Endothelial cell of umbilical vein (primary cell): ENCODE data around the gene EIF3B. TPM values are rescaled to one million over a fixed set of nuclear protein-coding genes. Genes with fewer than 3 reads are reported as not detected.

Source experiments
- BruUV-seq: library from RNA; stranded (reverse); fragments of 400-500 nt; replicated peaks from 2 replicates; lab custom pipeline; 2021; lab: Mats Ljungman, UMichigan
- CTCF ChIA-PET: fragments of 300-600, 350-600 bp; sonication (Branson Sonifier 250); formaldehyde crosslinking; loops from one replicate; lab custom pipeline; 2021; ENCODE audit warnings: antibody characterized with exemption, inconsistent platforms; lab: Charles Lee
- POLR2A ChIA-PET: fragments of 300-600, 350-600 bp; sonication (Branson Sonifier 250); formaldehyde crosslinking; loops from one replicate; lab custom pipeline; 2021; ENCODE audit warnings: antibody characterized with exemption, inconsistent platforms; lab: Charles Lee
- DNase-seq: peaks from one replicate; pipeline ENCODE4 v3.0.0-alpha.2; 2011; ENCODE audit warnings: low read depth, low spot score
- FAIRE-seq: peaks from 2 replicates; lab custom pipeline; 2011; peaks lifted over from hg19 to GRCh38; lab: Jason Lieb, UNC
- H2AFZ ChIP-seq: 2 replicates; pipeline ENCODE4 v1.6.0; 2012; ENCODE audit warnings: low read depth, low read length, control low read depth, inconsistent platforms
- H3K27ac ChIP-seq: 2 replicates; pipeline ENCODE4 v1.5.1; 2011; ENCODE audit warnings: low read depth, mild to moderate bottlenecking, control low read depth, low read length, moderate library complexity; ENCODE audit not compliant: insufficient read depth
- H3K27me3 ChIP-seq, 2 experiments: 2 replicates each; pipeline versions ENCODE4 v1.6.0 to v1.6.1; 2011; ENCODE audit warnings: low read length in 2 of 2, mixed read lengths in 1 of 2; ENCODE audit not compliant: control insufficient read depth in 2 of 2, insufficient read depth in 2 of 2
- H3K36me3 ChIP-seq, 2 experiments: 2 replicates in 1 of 2; 3 replicates in 1 of 2; pipeline ENCODE4 v1.5.1; 2011; ENCODE audit warnings: low read length in 2 of 2, mild to moderate bottlenecking in 1 of 2, moderate library complexity in 1 of 2; ENCODE audit not compliant: control insufficient read depth in 2 of 2, insufficient read depth in 2 of 2; ENCODE audit errors: extremely low read depth in 1 of 2
- H3K4me1 ChIP-seq: 3 replicates; pipeline ENCODE4 v1.5.1; 2011; ENCODE audit warnings: mild to moderate bottlenecking, low read length; ENCODE audit not compliant: control insufficient read depth, insufficient read depth; ENCODE audit errors: extremely low read depth
- H3K4me2 ChIP-seq: 2 replicates; pipeline ENCODE4 v1.6.1; 2011; ENCODE audit warnings: low read length, control low read depth, mixed read lengths; ENCODE audit not compliant: insufficient read depth
- H3K4me3 ChIP-seq, 3 experiments: fragments of 200-600 bp in 1 of 3; sonication (generic), shearing (Covaris generic) in 1 of 3; replicated peaks in 1 of 3; 2 replicates each; pipeline ENCODE4 v1.5.1; 2011 to 2016; ENCODE audit warnings: control low read depth in 3 of 3, low read length in 3 of 3, mild to moderate bottlenecking in 2 of 3, inconsistent platforms in 1 of 3, low read depth in 1 of 3, moderate library complexity in 1 of 3; ENCODE audit not compliant: insufficient read depth in 1 of 3
- H3K79me2 ChIP-seq: 2 replicates; pipeline ENCODE4 v1.6.0; 2012; ENCODE audit warnings: low read length, inconsistent platforms; ENCODE audit not compliant: control insufficient read depth, insufficient read depth
- H3K9ac ChIP-seq: replicated peaks from 2 replicates; pipeline ENCODE3; 2011; ENCODE audit warnings: low read length, control low read depth; ENCODE audit not compliant: insufficient read depth; ENCODE audit errors: extremely low read depth
- H3K9me1 ChIP-seq: replicated peaks from 3 replicates; pipeline ENCODE4 v1.6.0; 2011; ENCODE audit warnings: mild to moderate bottlenecking, low read length; ENCODE audit not compliant: control insufficient read depth, insufficient read depth; ENCODE audit errors: extremely low read depth
- H3K9me3 ChIP-seq: replicated peaks from 2 replicates; pipeline ENCODE4 v1.5.1; 2012; ENCODE audit warnings: low read length, inconsistent platforms; ENCODE audit not compliant: control insufficient read depth, insufficient read depth
- H4K20me1 ChIP-seq: replicated peaks from 2 replicates; pipeline ENCODE3; 2011; ENCODE audit warnings: mild to moderate bottlenecking, low read length; ENCODE audit not compliant: control insufficient read depth, insufficient read depth; ENCODE audit errors: extremely low read depth
- EZH2 ChIP-seq: IDR thresholded peaks from 2 replicates; pipeline ENCODE4 v1.6.1; 2012; ENCODE audit warnings: borderline replicate concordance, low read depth, mild to moderate bottlenecking, moderate library complexity, low read length, inconsistent platforms; ENCODE audit not compliant: severe bottlenecking
- FOS ChIP-seq: IDR thresholded peaks from 2 replicates; pipeline ENCODE4 v1.6.1; 2011; ENCODE audit warnings: mild to moderate bottlenecking, low read length, moderate library complexity, borderline replicate concordance; ENCODE audit not compliant: insufficient read depth
- GATA2 ChIP-seq: IDR thresholded peaks from 2 replicates; pipeline ENCODE4 v1.7.0; 2011; ENCODE audit warnings: low read depth, mild to moderate bottlenecking, moderate library complexity, mixed read lengths, low read length; ENCODE audit not compliant: insufficient read length, insufficient read depth
- JUN ChIP-seq: IDR thresholded peaks from 2 replicates; pipeline ENCODE4 v1.6.1; 2011; ENCODE audit warnings: borderline replicate concordance, low read depth; ENCODE audit not compliant: insufficient read length, insufficient read depth
- MYC ChIP-seq: IDR thresholded peaks from one replicate; pipeline ENCODE4 v1.6.1; 2011; ENCODE audit warnings: mild to moderate bottlenecking, low read depth, low read length
- POLR2A ChIP-seq: IDR thresholded peaks from 2 replicates; pipeline ENCODE4 v1.6.1; 2012; ENCODE audit warnings: low read depth, mild to moderate bottlenecking, control low read depth, low read length
- POLR2AphosphoS5 ChIP-seq: IDR thresholded peaks from 2 replicates; pipeline ENCODE4 v1.6.1; 2012; ENCODE audit warnings: low read depth, mild to moderate bottlenecking, control low read depth, low read length, moderate library complexity; ENCODE audit not compliant: insufficient read depth
- dilution Hi-C: fragments of 300-500 bp; cut with MboI; formaldehyde crosslinking; loops from one replicate; pipeline ENCODE4 v1.15.0; 2019; ENCODE audit warnings: low sequenced_read_pairs; ENCODE audit not compliant: extremely low pct_ligation_motif_present
- intact Hi-C: fragments of 100-400 bp; cut with micrococcal nuclease; formaldehyde crosslinking; loops from one replicate; pipeline ENCODE4 v1.10.0; 2022
- polyA plus RNA-seq, 4 experiments: library from polyadenylated mRNA; depleted of rRNA in 3 of 4; stranded (reverse) in 3 of 4; unstranded in 1 of 4; fragments of >200 nt; gene quantifications; 2 replicates each; pipeline versions ENCODE4 v1.2.1 to v1.2.3, GENCODE V29; 2011 to 2012; ENCODE audit warnings: missing spikeins in 1 of 4
- total RNA-seq: library from RNA; stranded (reverse); gene quantifications from 2 replicates; pipeline ENCODE4 v1.2.3, GENCODE V29; 2021
- TF ChIP-seq, protein P1 (sequence below), 2 donors: IDR thresholded peaks; 1 replicate in 1 of 2; 2 replicates in 1 of 2; pipeline ENCODE4 v1.5.1; 2011; ENCODE audit warnings: low read length in 2 of 2, mild to moderate bottlenecking in 2 of 2, moderate library complexity in 2 of 2, control low read depth in 1 of 2, inconsistent platforms in 1 of 2, low read depth in 1 of 2; ENCODE audit not compliant: insufficient read depth in 1 of 2; ENCODE audit errors: extremely low read depth in 1 of 2
- TF ChIP-seq, protein P2 (sequence below): IDR thresholded peaks from 2 replicates; pipeline ENCODE4 v1.6.1; 2011; ENCODE audit not compliant: insufficient read depth, insufficient read length

Gene EIF3B
- total and polyA plus RNA-seq, 2 donors (not counting 3 experiments of a cell fraction or from before 2014, with no cell fraction given): 104 to 207 TPM

DNA sequence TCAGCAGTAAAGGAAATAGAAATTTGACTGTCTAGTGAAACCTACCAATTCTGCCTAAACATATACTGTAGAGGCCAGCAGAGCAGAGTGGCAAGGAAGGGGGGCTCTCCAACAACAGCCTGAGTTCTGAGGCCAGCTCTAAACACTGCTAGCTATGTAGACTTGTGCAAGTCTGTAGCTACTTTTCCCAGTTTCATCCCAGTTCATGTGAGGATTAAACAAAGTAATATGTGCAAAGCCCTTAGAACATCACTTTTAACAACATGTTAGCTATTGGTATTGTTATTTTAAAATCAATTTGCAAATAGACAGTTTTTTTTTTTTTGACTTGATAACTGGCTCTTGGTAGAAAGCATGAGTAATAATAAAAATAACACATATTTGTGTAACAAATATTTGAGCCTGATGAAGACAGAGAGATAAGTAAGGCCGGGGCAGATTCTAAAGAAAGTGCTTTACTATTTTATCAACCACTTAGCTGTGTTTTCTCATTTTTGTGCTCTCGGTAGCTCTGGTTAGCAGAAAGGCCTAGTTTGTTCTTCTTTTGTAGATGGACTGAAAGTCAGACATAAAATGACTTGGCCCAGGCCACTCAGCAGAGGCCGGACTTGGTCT is 58.1 kb downstream of the EIF3B start:
- ChIA-PET POLR2A (interaction anchor here (0.7 kb wide), 1 partner anchor 14 kb away, joined by 3 read pairs; no protein-coding TSS in a partner anchor), CTCF (interaction anchor here (1.1 to 3.0 kb wide), 7 partner anchors 8 to 268 kb away, joined by 3 to 21 read pairs (median 6); no protein-coding TSS in a partner anchor)
- no peaks in the 10 kb centered on the region for H4K20me1 ChIP-seq
- BruUV-seq: no TSS peak
- H2AFZ ChIP-seq: no peak overlapping the region
- TF ChIP-seq, protein P1, sequence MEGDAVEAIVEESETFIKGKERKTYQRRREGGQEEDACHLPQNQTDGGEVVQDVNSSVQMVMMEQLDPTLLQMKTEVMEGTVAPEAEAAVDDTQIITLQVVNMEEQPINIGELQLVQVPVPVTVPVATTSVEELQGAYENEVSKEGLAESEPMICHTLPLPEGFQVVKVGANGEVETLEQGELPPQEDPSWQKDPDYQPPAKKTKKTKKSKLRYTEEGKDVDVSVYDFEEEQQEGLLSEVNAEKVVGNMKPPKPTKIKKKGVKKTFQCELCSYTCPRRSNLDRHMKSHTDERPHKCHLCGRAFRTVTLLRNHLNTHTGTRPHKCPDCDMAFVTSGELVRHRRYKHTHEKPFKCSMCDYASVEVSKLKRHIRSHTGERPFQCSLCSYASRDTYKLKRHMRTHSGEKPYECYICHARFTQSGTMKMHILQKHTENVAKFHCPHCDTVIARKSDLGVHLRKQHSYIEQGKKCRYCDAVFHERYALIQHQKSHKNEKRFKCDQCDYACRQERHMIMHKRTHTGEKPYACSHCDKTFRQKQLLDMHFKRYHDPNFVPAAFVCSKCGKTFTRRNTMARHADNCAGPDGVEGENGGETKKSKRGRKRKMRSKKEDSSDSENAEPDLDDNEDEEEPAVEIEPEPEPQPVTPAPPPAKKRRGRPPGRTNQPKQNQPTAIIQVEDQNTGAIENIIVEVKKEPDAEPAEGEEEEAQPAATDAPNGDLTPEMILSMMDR (IDR thresholded peaks at IDR 0.05; ENCODE audit: extremely low read depth in 1 of 2, insufficient read depth in 1 of 2, low read depth in 1 of 2, low read length in 2 of 2): no peak
- peak; percentile 64 for TF ChIP-seq GATA2
- dilution Hi-C loops (no loop called here), intact Hi-C loops (loop anchor here (2.0 kb wide), 1 partner anchor 18 kb away; no protein-coding TSS in a partner anchor)
- peak overlapping the region; percentile 43 for H3K4me2 ChIP-seq
- H3K9ac ChIP-seq: no peak overlapping the region
- peaks cover 2% of the 10 kb centered on the region for H3K79me2 ChIP-seq
- H3K27ac ChIP-seq: peak overlapping the region; percentile 33
- no peaks in the 10 kb centered on the region for H3K9me1 ChIP-seq
- H3K27me3 ChIP-seq: no peaks in the 10 kb centered on the region
- peak; percentile 50 for DNase-seq
- no peaks in the 10 kb centered on the region for H3K36me3 ChIP-seq
- peaks cover 45% of the 10 kb centered on the region for H3K4me1 ChIP-seq
- peak; percentile 63 for FAIRE-seq
- no peak overlapping the region for H3K4me3 ChIP-seq
- no peaks in the 10 kb centered on the region for H3K9me3 ChIP-seq

DNA sequence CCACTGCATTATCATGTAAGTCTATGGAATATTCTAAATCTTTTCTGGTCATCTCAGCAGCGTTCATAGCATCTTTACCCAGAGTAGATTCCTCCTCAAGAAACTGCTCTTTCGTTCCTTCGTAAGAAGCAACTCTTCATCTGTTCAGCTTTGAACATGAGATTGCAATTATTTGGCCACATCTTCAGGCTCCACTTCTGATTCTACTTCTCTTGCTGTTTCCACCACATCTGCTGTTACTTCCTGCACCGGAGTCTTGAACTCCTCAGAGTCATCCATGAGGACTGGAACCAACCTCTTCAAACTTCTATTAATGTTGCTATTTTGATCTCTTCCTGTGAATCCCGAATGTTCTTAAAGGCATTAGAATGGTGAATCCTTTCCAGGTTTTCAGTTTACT is 61.4 kb downstream of the EIF3B start:
- Histone ChIP-seq H4K20me1 (no peaks in the 10 kb centered on the region), H3K4me1 (peaks cover 22% of the 10 kb centered on the region), H3K4me2 (no peak overlapping the region), H3K4me3 (no peak overlapping the region), H3K9me1 (no peaks in the 10 kb centered on the region), H3K27me3 (no peaks in the 10 kb centered on the region), H3K9ac (no peak overlapping the region), H2AFZ (no peak overlapping the region), H3K79me2 (peaks cover 2% of the 10 kb centered on the region), H3K27ac (no peak overlapping the region), H3K9me3 (no peaks in the 10 kb centered on the region), H3K36me3 (no peaks in the 10 kb centered on the region)
- TF ChIP-seq POLR2AphosphoS5 (no peak), GATA2 (no peak), FOS (no peak), JUN (no peak), MYC (no peak), EZH2 (no peak), POLR2A (no peak)
- TF ChIP-seq, protein P2, sequence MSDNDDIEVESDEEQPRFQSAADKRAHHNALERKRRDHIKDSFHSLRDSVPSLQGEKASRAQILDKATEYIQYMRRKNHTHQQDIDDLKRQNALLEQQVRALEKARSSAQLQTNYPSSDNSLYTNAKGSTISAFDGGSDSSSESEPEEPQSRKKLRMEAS: no peak
- TF ChIP-seq, protein P1 (IDR thresholded peaks at IDR 0.05; ENCODE audit: extremely low read depth in 1 of 2, insufficient read depth in 1 of 2, low read depth in 1 of 2, low read length in 2 of 2): no peak
- CTCF ChIA-PET: no interaction called here
- no TSS peak for BruUV-seq
- dilution Hi-C loops: no loop called here
- POLR2A ChIA-PET: no interaction called here
- intact Hi-C loops: no loop called here
- DNase-seq: no peak
- no peak for FAIRE-seq
